SK-N-SH (cell line): ENCODE results near the gene COL3A1.

Source experiments
- CTCF ChIP-seq: fragments of 200-600 bp; sonication (generic); IDR thresholded peaks from 2 replicates; pipeline ENCODE4 v1.6.1; 2017; ENCODE audit warnings: antibody characterized with exemption, mild to moderate bottlenecking, moderate library complexity
- EP300 ChIP-seq, 2 experiments: IDR thresholded peaks; 2 replicates each; pipeline versions ENCODE4 v1.4.0 to v1.6.1; 2012; ENCODE audit warnings: borderline replicate concordance in 1 of 2, low read depth in 1 of 2, low read length in 1 of 2
- FOXJ3 ChIP-seq: sonication (generic); formaldehyde crosslinking; IDR thresholded peaks from 2 replicates; pipeline ENCODE4 v1.5.1; 2020; ENCODE audit warnings: mild to moderate bottlenecking, missing genetic modification reagents
- GABPA ChIP-seq: IDR thresholded peaks from 2 replicates; pipeline ENCODE4 v1.4.0; 2012; ENCODE audit warnings: low read depth, mild to moderate bottlenecking
- GATA2 ChIP-seq: sonication (generic); formaldehyde crosslinking; IDR thresholded peaks from 2 replicates; pipeline ENCODE4 v1.5.0; 2020; ENCODE audit warnings: mild to moderate bottlenecking, missing genetic modification reagents
- NFIC ChIP-seq: IDR thresholded peaks from 2 replicates; pipeline ENCODE4 v1.4.0; 2012; ENCODE audit warnings: borderline replicate concordance
- RAD21 ChIP-seq: IDR thresholded peaks from 2 replicates; pipeline ENCODE4 v1.6.1; 2012; ENCODE audit warnings: mild to moderate bottlenecking, low read length
- RCOR1 ChIP-seq: fragments of 150-350 bp; IDR thresholded peaks from 2 replicates; pipeline ENCODE4 v1.6.1; 2017; ENCODE audit warnings: antibody characterized with exemption, low read length
- RXRA ChIP-seq: IDR thresholded peaks from 2 replicates; pipeline ENCODE4 v1.4.0; 2012; ENCODE audit warnings: low read depth, mild to moderate bottlenecking, borderline replicate concordance
- SIN3A ChIP-seq: IDR thresholded peaks from 2 replicates; pipeline ENCODE4 v1.6.1; 2012; ENCODE audit warnings: low read depth, mild to moderate bottlenecking, low read length, moderate library complexity, borderline replicate concordance
- TAF1 ChIP-seq: IDR thresholded peaks from 2 replicates; pipeline ENCODE4 v1.6.1; 2012; ENCODE audit warnings: low read depth, mild to moderate bottlenecking, low read length, moderate library complexity, borderline replicate concordance
- YY1 ChIP-seq: IDR thresholded peaks from 2 replicates; pipeline ENCODE4 v1.4.0; 2012; ENCODE audit warnings: low read depth, mild to moderate bottlenecking

- TF ChIP-seq CTCF (no peak), FOXJ3 (CRISPR knock-in tag) (no peak), RCOR1 (no peak), RXRA (no peak), NFIC (no peak), SIN3A (no peak), GABPA (no peak), YY1 (no peak), TAF1 (no peak), EP300 (IDR thresholded peaks at IDR 0.05; ENCODE audit: borderline replicate concordance in 1 of 2, low read depth in 1 of 2, low read length in 1 of 2) (no peak), GATA2 (CRISPR knock-in tag) (no peak), RAD21 (no peak)
Observed at GRCh38 chr2:189012351-189012750, 38.2 kb downstream of the COL3A1 start.
